GM21367 (cell line): ENCODE measurements around the gene ZNF74.
A peak's percentile ranks its signal among the peaks of the same experiment; 100 is the strongest.

ENCODE experiments used
- ATAC-seq: cut with Tn5 transposase; IDR thresholded peaks from one replicate; pipeline ENCODE4 v1.9.1; 2021; ENCODE audit not compliant: unreplicated experiment

ZNF74 gene

GRCh38 chr22:20418211-20418788, 24.3 kb downstream of the ZNF74 start:
- no peak for ATAC-seq

GRCh38 chr22:20419664-20419951, 25.7 kb downstream of the ZNF74 start:
- ATAC-seq, result no peak

GRCh38 chr22:20420157-20420842, 26.3 kb downstream of the ZNF74 start:
- ATAC-seq, result no peak

- no peak for ATAC-seq
Measured at GRCh38 chr22:20421507-20421874, 27.5 kb downstream of the ZNF74 start.

GRCh38 chr22:20422271-20423007, 28.5 kb downstream of the ZNF74 start:
- no peak for ATAC-seq

- no peak for ATAC-seq
Measured at GRCh38 chr22:20423008-20423905, 29.3 kb downstream of the ZNF74 start.

- ATAC-seq, result no peak
Measured at GRCh38 chr22:20423906-20424551, 30.1 kb downstream of the ZNF74 start.

- no peak for ATAC-seq
Measured at GRCh38 chr22:20424568-20424931, 30.6 kb downstream of the ZNF74 start.

- no peak for ATAC-seq
Measured at GRCh38 chr22:20424932-20425565, 31.1 kb downstream of the ZNF74 start.

GRCh38 chr22:20425566-20426258, 31.8 kb downstream of the ZNF74 start:
- ATAC-seq, result no peak

- no peak for ATAC-seq
Measured at GRCh38 chr22:20426259-20426615, 32.3 kb downstream of the ZNF74 start.

- ATAC-seq, result no peak
Measured at GRCh38 chr22:20427104-20427944, 33.4 kb downstream of the ZNF74 start.

GRCh38 chr22:20427945-20428417, 34.0 kb downstream of the ZNF74 start:
- no peak for ATAC-seq

- ATAC-seq, result no peak
Measured at GRCh38 chr22:20428496-20429253, 34.7 kb downstream of the ZNF74 start.

GRCh38 chr22:20429254-20430100, 35.5 kb downstream of the ZNF74 start:
- ATAC-seq, result peak; percentile 51

- no peak for ATAC-seq
Measured at GRCh38 chr22:20430101-20430719, 36.3 kb downstream of the ZNF74 start.
